Retina (tissue), 1 donor: ENCODE measurements around the gene CDH23.

Source experiments
- DNase-seq: peaks from one replicate; pipeline ENCODE4 v3.0.0-alpha.2; 2016

Gene CDH23

GRCh38 chr10:71393841-71394475 is 2.8 kb upstream of the CDH23 start:
- no peak for DNase-seq

GRCh38 chr10:71394926-71395562 is 1.7 kb upstream of the CDH23 start:
- DNase-seq: no peak

GRCh38 chr10:71395621-71396020 is 1.1 kb upstream of the CDH23 start:
- no peak for DNase-seq

GRCh38 chr10:71396084-71396710 is 523 bp upstream of the CDH23 start:
- peak; percentile 94 for DNase-seq

- peak; percentile 82 for DNase-seq
These were observed 834 bp downstream of the CDH23 start for GRCh38 chr10:71397296-71398212.

- no peak for DNase-seq
These were observed 2.3 kb downstream of the CDH23 start for GRCh38 chr10:71398976-71399375.

GRCh38 chr10:71399946-71400345 is 3.2 kb downstream of the CDH23 start:
- no peak for DNase-seq

- no peak for DNase-seq
These were observed 4.3 kb downstream of the CDH23 start for GRCh38 chr10:71401056-71401455.

GRCh38 chr10:71402005-71402404 is 5.3 kb downstream of the CDH23 start:
- no peak for DNase-seq

- no peak for DNase-seq
These were observed 8.0 kb downstream of the CDH23 start for GRCh38 chr10:71404503-71405295.

GRCh38 chr10:71406878-71407277 is 10.2 kb downstream of the CDH23 start:
- DNase-seq: no peak

- DNase-seq: no peak
These were observed 11.9 kb downstream of the CDH23 start for GRCh38 chr10:71408436-71409225.

GRCh38 chr10:71409516-71410104 is 12.9 kb downstream of the CDH23 start:
- no peak for DNase-seq

GRCh38 chr10:71413581-71413980 is 16.9 kb downstream of the CDH23 start:
- no peak for DNase-seq

- DNase-seq: no peak
These were observed 17.6 kb downstream of the CDH23 start for GRCh38 chr10:71414359-71414758.

GRCh38 chr10:71419002-71419540 is 22.4 kb downstream of the CDH23 start:
- no peak for DNase-seq

- no peak for DNase-seq
These were observed 23.0 kb downstream of the CDH23 start for GRCh38 chr10:71419750-71420149.

GRCh38 chr10:71421075-71421434 is 24.3 kb downstream of the CDH23 start:
- no peak for DNase-seq

GRCh38 chr10:71423250-71423649 is 26.5 kb downstream of the CDH23 start:
- DNase-seq: no peak

- DNase-seq: no peak
These were observed 27.2 kb downstream of the CDH23 start for GRCh38 chr10:71423901-71424300.
